Peyer's patch (tissue), 4 donors: ENCODE measurements around the gene H6PD. TPM values are rescaled to one million over a fixed set of nuclear protein-coding genes. Genes with fewer than 3 reads are reported as not detected.

Experiments
- DNase-seq, 3 donors: peaks; one replicate each; pipeline ENCODE4 v3.0.0-alpha.2; 2017 to 2019
- H3K27ac ChIP-seq, 4 donors: fragments of 200-600 bp; sonication (generic); one replicate each; pipeline ENCODE4 v1.5.1; 2016 to 2019
- H3K27me3 ChIP-seq, 2 donors: fragments of 200-600 bp; sonication (generic); one replicate each; pipeline ENCODE4 v1.5.1; 2019
- H3K36me3 ChIP-seq, 3 donors: fragments of 200-600 bp; sonication (generic); one replicate each; pipeline ENCODE4 v1.5.1; 2016 to 2019
- H3K4me1 ChIP-seq, 4 donors: fragments of 200-600 bp; sonication (generic); one replicate each; pipeline ENCODE4 v1.5.1; 2016 to 2019
- H3K4me3 ChIP-seq, 4 donors: fragments of 200-600 bp; sonication (generic); 1 replicate in 3 of 4; 2 replicates in 1 of 4; pipeline ENCODE4 v1.5.1; 2016 to 2019; ENCODE audit warnings: mild to moderate bottlenecking in 1 of 4
- H3K9me3 ChIP-seq, 4 donors: fragments of 200-600 bp; sonication (generic); one replicate each; pipeline ENCODE4 v1.5.1; 2016 to 2019; ENCODE audit warnings: mild to moderate bottlenecking in 1 of 4
- POLR2A ChIP-seq, 2 donors: fragments of 450-650 bp; IDR thresholded peaks; one replicate each; pipeline ENCODE4 v1.5.1; 2017; ENCODE audit warnings: antibody characterized with exemption in 2 of 2, mild to moderate bottlenecking in 2 of 2, moderate library complexity in 2 of 2
- total RNA-seq, 4 donors: library from RNA; depleted of rRNA; stranded (reverse); fragments of >200 nt; gene quantifications; one replicate each; pipeline ENCODE4 v1.1.0, GENCODE V29; 2016
- TF ChIP-seq, protein P1 (sequence below), 6 experiments: fragments of 450-650 bp in 4 of 6; fragments of 200-600 bp in 2 of 6; sonication (generic) in 1 of 6; IDR thresholded peaks; one replicate each; pipeline ENCODE4 v1.5.1; 2017 to 2019; ENCODE audit warnings: antibody characterized with exemption in 6 of 6, mild to moderate bottlenecking in 3 of 6, moderate library complexity in 1 of 6

The H6PD gene
- total RNA-seq, 4 donors from 2014 or later: 23.1 to 72.9 (median 37.2) TPM

- peak overlapping the region; percentile 31 to 74 (median 45) for H3K27ac ChIP-seq
- H3K27me3 ChIP-seq: no peaks in the 10 kb centered on the region
- no peak overlapping the region for H3K4me3 ChIP-seq
- H3K36me3 ChIP-seq: peaks cover 0 to 18% (median 0%) of the 10 kb centered on the region in 3 donors
- no peak for DNase-seq
- H3K9me3 ChIP-seq: no peaks in the 10 kb centered on the region
- H3K4me1 ChIP-seq: peaks cover 8 to 51% (median 12%) of the 10 kb centered on the region in 4 donors
- TF ChIP-seq, protein P1, sequence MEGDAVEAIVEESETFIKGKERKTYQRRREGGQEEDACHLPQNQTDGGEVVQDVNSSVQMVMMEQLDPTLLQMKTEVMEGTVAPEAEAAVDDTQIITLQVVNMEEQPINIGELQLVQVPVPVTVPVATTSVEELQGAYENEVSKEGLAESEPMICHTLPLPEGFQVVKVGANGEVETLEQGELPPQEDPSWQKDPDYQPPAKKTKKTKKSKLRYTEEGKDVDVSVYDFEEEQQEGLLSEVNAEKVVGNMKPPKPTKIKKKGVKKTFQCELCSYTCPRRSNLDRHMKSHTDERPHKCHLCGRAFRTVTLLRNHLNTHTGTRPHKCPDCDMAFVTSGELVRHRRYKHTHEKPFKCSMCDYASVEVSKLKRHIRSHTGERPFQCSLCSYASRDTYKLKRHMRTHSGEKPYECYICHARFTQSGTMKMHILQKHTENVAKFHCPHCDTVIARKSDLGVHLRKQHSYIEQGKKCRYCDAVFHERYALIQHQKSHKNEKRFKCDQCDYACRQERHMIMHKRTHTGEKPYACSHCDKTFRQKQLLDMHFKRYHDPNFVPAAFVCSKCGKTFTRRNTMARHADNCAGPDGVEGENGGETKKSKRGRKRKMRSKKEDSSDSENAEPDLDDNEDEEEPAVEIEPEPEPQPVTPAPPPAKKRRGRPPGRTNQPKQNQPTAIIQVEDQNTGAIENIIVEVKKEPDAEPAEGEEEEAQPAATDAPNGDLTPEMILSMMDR (IDR thresholded peaks at IDR 0.05): no peak
- no peak for TF ChIP-seq POLR2A (IDR thresholded peaks at IDR 0.05)
These were observed 8.6 kb downstream of the H6PD start for GRCh38 chr1:9243066-9243739.

GRCh38 chr1:9244501-9245229 lies 10.1 kb downstream of the H6PD start:
- Histone ChIP-seq H3K27me3 (no peaks in the 10 kb centered on the region), H3K27ac (peak overlapping the region in 3 of 4 donors; percentile 0 to 26 (median 16)), H3K36me3 (peaks cover 0 to 18% (median 0%) of the 10 kb centered on the region in 3 donors), H3K4me1 (peaks cover 3 to 50% (median 3%) of the 10 kb centered on the region in 4 donors), H3K4me3 (no peak overlapping the region), H3K9me3 (no peaks in the 10 kb centered on the region)
- no peak for TF ChIP-seq POLR2A (IDR thresholded peaks at IDR 0.05)
- TF ChIP-seq, protein P1 (IDR thresholded peaks at IDR 0.05): no peak
- DNase-seq: peak in 1 of 3 donors; percentile 51

DNA sequence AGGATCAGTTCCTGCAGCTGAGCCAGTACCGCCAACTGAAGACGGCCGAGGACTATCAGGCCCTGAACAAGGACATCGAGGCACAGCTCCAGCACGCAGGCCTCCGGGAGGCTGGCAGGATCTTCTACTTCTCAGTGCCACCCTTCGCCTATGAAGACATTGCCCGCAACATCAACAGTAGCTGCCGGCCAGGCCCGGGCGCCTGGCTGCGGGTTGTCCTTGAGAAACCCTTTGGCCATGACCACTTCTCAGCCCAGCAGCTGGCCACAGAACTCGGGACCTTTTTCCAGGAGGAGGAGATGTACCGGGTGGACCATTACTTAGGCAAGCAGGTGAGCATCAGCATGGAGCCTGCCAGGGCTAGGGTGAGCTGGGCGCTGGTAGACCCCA lies 10.7 kb downstream of the H6PD start:
- peaks cover 0 to 50% (median under 1%) of the 10 kb centered on the region in 4 donors for H3K4me1 ChIP-seq
- no peak overlapping the region for H3K4me3 ChIP-seq
- TF ChIP-seq, protein P1 (IDR thresholded peaks at IDR 0.05): no peak
- no peak for TF ChIP-seq POLR2A (IDR thresholded peaks at IDR 0.05)
- H3K27me3 ChIP-seq: no peaks in the 10 kb centered on the region
- H3K27ac ChIP-seq: peak overlapping the region in 1 of 4 donors; percentile 0
- H3K36me3 ChIP-seq: peaks cover 0 to 18% (median 0%) of the 10 kb centered on the region in 3 donors
- no peak for DNase-seq
- no peaks in the 10 kb centered on the region for H3K9me3 ChIP-seq

DNA sequence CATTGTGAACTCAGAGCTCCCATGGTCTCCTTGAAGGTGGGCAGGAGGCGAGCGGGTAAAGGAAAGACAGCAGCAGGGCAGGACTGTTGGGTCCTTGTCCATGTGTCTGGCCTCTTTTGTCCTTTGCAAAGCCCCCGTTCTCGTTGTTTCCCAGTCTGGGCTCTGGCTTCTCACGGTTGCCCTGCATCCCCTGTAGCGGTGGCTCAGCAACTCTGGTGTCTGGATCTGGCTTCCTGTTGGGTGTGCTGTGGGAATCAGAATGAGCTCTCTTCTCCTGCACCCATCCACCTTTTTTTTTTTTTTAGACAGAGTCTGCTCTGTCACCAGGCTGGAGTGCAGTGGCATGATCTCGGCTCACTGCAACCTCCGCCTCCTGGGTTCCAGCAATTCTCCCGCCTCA lies 11.1 kb downstream of the H6PD start:
- Histone ChIP-seq H3K4me1 (peaks cover 0 to 51% (median 3%) of the 10 kb centered on the region in 4 donors), H3K9me3 (no peaks in the 10 kb centered on the region), H3K4me3 (no peak overlapping the region), H3K36me3 (peaks cover 0 to 18% (median 0%) of the 10 kb centered on the region in 3 donors), H3K27me3 (no peaks in the 10 kb centered on the region), H3K27ac (no peak overlapping the region)
- no peak for DNase-seq
- TF ChIP-seq POLR2A (IDR thresholded peaks at IDR 0.05): no peak
- TF ChIP-seq, protein P1 (IDR thresholded peaks at IDR 0.05): no peak

DNA sequence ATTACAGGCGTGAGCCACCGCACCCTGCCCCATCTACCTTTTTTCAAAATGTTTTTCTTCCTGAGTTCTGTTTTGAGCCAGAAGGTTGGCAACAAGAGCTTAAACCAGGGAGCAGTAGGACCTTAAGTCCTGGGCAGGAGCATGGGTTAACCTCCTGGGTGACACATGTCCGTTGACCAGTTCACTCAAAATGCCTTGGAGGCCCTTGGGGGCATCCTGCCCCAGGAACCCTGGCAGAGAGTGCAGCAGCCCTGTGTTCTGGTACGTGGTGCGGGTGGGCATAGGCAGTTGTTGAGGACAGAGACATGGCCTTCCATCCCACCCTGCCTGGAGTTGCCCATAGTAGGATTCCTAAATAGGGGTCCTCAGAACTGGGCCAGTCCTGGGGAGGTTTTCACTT lies 11.6 kb downstream of the H6PD start:
- Histone ChIP-seq H3K4me1 (peaks cover 0 to 52% (median 4%) of the 10 kb centered on the region in 4 donors), H3K27ac (no peak overlapping the region), H3K36me3 (peaks cover 0 to 18% (median 0%) of the 10 kb centered on the region in 3 donors)

More for the DNA sequence above, 11.6 kb downstream of the H6PD start:
- Histone ChIP-seq H3K27me3 (no peaks in the 10 kb centered on the region), H3K4me3 (no peak overlapping the region), H3K9me3 (no peaks in the 10 kb centered on the region)
- no peak for DNase-seq
- no peak for TF ChIP-seq POLR2A (IDR thresholded peaks at IDR 0.05)
- TF ChIP-seq, protein P1 (IDR thresholded peaks at IDR 0.05): no peak
